HG03469 (cell line): ENCODE measurements around the gene SSH2.
"Not testable (repeated sequence)": the region's sequence is repeated elsewhere in the genome, so short reads cannot be mapped to it uniquely, and the experiment has no call there.

ENCODE experiments used
- ATAC-seq: cut with Tn5 transposase; IDR thresholded peaks from one replicate; pipeline ENCODE4 v1.9.1; 2021; ENCODE audit warnings: mild to moderate bottlenecking, moderate library complexity, moderate number of reproducible peaks; ENCODE audit not compliant: unreplicated experiment

SSH2 gene, protein sequence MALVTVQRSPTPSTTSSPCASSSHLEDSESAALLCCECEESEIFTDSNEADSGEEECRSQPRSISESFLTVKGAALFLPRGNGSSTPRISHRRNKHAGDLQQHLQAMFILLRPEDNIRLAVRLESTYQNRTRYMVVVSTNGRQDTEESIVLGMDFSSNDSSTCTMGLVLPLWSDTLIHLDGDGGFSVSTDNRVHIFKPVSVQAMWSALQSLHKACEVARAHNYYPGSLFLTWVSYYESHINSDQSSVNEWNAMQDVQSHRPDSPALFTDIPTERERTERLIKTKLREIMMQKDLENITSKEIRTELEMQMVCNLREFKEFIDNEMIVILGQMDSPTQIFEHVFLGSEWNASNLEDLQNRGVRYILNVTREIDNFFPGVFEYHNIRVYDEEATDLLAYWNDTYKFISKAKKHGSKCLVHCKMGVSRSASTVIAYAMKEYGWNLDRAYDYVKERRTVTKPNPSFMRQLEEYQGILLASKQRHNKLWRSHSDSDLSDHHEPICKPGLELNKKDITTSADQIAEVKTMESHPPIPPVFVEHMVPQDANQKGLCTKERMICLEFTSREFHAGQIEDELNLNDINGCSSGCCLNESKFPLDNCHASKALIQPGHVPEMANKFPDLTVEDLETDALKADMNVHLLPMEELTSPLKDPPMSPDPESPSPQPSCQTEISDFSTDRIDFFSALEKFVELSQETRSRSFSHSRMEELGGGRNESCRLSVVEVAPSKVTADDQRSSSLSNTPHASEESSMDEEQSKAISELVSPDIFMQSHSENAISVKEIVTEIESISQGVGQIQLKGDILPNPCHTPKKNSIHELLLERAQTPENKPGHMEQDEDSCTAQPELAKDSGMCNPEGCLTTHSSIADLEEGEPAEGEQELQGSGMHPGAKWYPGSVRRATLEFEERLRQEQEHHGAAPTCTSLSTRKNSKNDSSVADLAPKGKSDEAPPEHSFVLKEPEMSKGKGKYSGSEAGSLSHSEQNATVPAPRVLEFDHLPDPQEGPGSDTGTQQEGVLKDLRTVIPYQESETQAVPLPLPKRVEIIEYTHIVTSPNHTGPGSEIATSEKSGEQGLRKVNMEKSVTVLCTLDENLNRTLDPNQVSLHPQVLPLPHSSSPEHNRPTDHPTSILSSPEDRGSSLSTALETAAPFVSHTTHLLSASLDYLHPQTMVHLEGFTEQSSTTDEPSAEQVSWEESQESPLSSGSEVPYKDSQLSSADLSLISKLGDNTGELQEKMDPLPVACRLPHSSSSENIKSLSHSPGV (N-terminal part only)

DNA sequence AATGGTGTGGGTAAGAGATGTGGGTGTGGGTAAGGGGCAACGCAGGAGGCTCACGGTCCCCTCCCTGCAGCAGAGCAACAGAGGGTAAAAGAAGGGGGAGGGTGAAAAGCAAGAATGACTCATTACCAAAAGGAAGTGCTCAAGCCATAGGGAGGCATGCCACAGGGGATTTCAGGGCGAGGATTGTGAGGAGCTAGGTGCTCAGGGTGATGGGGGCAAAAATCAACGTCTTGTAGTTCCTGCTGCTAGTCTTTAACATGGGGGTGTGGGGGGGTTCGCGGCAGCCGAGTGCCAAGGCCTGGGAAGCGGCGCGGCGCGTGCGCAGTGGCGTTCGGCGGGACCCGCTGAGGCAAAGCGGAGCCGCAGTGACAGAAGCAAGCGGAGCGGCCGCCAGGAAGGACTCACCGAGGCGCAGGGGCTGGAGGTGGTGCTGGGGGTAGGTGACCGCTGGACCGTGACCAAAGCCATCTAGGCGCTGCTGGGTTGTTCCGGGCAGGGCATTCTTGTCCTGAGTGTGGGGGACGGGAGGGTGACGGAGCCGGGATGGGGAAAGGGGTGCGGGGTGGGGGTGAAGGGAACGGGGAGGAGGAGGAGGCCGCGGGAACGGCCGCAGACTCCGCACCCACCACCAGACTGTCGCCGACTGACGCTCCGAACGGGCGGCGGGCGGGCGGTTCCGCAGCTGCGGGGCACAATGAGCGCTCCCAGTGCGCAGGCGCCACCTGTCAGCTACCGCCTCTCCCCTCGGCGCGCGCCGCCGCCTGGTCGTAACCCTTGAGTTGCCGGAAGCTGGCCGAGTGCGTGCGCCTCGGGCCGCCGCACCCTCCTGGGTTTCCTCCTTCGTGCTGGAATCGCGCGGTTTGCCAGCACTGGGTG, at the start of gene SSH2:
Gene SSH2, minus strand, starts transcription at position 696 of the 876 bp plus-strand sequence. Its CDS starts 228 bp downstream, at position 468.
- ATAC-seq: no peak

DNA sequence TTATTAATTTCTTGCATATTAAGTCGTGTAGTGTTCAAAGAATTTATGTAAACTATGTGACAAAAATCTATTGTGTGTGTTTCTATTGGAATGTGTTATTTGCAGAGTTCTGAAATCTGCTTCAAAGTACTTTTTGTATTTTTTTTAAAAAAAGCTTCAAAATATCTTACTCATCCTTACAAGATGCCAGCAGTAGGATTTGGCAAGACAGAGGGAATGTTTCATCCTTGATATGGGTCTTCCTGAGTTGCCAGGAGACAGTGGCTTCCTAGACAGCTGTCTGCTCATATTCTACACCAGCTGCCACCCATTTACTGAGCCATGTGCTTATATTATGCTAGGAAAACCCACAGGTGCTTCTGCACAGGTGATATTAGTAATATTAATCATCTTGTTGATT, 47.8 kb upstream of the SSH2 start:
- no peak for ATAC-seq

GRCh38 chr17:29973005-29973404, 43.0 kb upstream of the SSH2 start:
- no peak for ATAC-seq

DNA sequence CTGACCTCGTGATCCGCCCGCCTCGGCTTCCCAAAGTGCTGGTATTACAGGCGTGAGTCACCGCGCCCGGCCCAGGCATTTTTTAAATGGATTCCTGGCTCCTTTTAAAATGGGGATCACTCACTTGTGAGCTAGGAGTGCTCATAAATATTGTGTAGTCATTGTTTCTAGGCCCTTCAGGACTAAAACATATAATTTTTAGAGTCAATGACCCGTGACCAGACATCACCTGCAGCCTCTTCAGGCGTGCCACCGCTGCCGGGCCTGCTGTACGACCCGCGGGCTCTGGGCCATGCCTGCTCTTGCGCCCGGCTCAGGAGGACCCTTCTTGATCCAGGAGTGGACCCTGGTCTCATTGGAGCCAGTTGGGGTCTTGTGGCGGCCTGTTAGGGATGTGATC, 42.2 kb upstream of the SSH2 start:
- no peak for ATAC-seq

DNA sequence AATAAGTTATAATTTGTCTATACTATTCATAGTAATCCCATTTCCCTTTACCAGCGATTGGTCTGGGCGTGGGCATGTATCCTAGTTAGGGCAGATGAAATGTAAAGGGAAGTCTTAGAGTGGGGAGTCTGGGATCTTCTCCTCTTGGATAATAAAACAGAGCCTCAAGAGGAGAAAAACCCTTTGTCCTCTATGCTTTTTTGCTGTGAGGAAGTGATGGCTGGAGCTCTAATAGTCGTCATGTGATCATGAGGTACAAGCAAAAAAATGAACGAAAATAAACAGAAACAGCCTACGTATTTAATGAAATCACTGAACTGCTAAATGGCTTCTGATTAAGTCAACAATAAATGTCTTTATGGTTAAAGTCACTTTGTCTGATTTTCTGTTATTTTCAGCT, 38.2 kb upstream of the SSH2 start:
- ATAC-seq: no peak

GRCh38 chr17:29962656-29963055, 32.6 kb upstream of the SSH2 start:
- ATAC-seq: no peak

GRCh38 chr17:29959658-29960337, 29.8 kb upstream of the SSH2 start:
- no peak for ATAC-seq

DNA sequence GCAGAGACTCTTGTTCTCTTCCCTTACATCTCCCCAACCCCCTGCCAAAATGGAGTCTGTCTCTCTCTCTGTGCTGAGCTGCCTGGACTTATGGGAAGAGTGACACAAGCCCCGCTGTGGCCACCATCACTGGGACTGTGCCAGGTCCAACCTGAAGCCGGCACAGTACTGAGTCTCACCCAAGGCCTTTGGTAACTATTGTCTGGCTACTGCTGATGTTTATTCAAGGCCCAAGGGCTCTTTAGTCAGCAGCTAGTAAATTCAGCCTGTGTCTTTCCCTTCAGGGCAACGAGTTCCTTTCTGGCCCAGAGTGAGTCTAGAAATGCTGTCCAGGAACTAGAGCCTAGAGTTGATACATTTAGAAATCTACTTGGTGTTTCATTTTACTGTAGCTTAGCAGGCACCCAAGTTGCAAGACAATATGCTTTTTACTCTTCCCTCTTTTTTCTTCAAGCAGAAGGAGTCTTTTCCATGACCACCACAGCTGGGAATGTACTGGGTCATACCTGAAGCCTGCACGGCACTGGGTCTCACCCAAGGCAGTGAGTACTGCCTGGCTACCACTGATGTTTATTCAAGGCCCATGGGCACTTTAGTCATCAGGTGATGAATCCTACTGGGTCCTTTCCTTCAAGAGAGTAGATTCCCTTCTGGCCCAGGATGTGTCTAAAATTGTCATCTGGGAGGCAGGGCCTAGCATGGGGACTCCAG, 29.1 kb upstream of the SSH2 start:
- ATAC-seq: no peak

DNA sequence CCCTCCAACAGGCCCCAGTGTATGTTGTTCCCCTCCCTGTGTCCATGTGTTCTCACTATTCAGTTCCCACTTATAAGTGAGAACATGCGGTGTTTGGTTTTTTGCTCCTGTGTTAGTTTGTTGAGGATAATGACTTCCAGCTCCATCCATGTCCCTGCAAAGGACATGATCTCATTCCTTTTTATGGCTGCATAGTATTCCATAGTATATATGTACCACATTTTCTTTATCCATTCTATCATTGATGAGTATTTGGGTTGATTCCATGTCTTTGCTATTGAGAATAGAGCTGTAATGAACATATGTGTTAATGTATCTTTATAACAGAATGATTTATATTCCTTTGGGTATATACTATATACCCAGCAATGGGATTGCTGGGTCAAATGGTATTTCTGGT, 27.5 kb upstream of the SSH2 start:
- not testable (repeated sequence) for ATAC-seq

DNA sequence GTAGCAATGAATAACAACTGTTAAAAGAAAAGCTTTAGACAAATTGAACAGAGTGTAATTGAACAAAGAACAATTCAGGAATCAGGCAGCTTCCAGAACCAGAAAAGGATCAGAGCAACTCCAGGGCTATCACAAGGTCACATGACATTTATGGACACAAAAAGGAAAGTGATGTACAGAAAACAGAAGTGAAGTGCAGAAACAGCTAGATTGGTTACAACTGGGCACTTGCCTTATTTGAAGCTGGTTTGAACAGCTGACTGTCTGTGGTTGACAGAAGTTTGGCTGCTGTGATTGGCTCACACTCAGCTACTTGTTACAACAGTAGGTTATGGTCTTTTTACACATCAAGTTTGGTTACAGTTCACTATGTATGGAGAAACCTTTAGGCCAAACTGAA, 26.2 kb upstream of the SSH2 start:
- no peak for ATAC-seq

DNA sequence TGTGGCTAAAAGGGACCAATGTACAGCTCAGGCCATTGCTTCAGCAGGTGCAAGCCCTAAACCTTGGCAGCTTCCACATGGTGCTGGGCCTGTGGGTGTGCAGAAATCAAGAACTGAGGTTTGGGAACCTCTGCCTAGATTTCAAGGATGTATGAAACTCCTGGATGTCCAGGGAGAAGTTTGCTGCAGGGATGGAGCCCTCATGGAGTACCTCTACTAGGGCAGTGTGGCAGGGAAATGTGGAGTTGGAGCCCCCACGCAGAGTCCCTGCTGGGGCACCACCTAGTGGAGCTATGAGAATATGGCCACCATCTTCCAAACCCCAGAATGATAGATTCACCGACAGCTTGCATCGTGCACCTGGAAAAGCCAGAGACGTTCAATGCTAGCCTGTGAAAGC, 24.4 kb upstream of the SSH2 start:
- no peak for ATAC-seq

DNA sequence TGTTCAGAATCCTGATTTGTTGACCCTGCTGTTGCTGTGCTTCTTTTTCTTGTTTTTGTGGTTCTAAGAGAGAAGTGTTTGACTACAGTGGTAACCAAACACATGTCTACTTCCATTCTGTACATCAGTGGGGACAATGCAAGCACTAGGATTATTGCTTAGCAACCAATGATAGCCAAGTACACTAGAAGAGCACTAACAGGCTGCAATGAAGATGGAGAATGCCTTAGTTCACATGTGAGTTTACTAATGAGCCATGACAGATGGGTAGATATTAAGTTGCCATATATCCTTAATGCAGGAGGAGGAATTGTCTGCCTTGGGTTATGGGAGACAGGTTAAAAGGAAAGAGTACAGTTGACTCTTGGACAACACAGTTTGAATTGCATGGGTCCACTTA, 19.7 kb upstream of the SSH2 start:
- ATAC-seq: no peak

DNA sequence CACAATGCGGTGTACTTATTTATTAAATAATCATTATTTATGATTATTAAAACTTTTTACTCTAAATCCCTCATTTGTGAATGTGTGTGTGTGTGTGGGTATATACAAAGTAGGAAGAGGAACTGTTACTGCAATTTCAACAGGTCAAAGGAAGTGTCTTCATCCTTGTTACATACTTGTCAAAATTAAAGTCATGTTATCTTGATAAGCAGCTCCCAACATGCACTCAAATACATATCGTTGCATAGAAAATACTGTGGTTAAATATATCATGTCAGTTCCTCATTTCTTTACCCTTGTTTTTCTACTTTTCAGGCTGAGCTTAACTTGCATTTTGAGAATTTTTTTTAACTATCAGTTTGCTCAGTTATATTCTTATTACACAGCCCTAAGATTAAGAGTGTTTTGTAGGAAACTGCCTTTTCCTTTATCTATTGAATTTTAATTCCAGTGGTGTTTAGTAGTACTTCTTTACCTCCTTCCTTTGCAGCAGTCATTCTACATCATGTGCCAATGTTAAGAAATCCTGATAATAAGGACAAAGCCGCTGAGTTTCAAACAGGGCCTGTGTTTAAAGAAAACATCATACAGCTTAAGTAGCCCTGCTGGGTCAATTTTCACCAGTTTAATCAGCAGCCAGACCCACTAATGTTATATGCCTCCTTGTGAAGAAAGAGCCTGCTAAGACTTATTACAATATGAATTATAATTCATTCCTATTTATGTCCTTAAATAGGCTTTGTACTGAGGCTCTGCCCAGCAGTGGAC, 18.6 kb upstream of the SSH2 start:
- ATAC-seq: no peak

GRCh38 chr17:29945281-29945680, 15.3 kb upstream of the SSH2 start:
- no peak for ATAC-seq

- ATAC-seq: no peak
Measured at GRCh38 chr17:29941334-29941733, 11.3 kb upstream of the SSH2 start, which contains the start of gene EFCAB5. Gene EFCAB5 (plus strand): TSS chr17:29941634. CDS start chr17:29941797, 163 bp downstream.

DNA sequence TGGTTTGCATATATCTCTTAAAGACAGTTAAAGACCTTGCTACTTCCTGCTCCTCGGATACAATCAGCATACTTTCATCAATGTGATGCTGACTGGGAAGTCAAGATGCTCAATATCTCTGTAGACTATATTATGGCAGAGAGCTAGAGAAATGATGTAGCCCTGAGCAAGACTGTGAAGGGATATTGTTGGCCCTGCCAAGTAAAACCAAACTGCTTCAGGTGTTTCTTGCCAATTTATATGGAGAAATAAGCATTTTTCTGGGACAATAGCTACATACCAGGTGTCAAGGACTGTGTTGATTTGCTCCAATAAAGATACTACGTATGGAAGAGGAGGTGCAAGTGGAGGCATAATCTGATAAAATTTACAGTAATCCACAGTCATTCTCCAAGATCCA, 6.7 kb upstream of the SSH2 start:
- no peak for ATAC-seq

- not testable (repeated sequence) for ATAC-seq
Measured at GRCh38 chr17:29935909-29936308, 5.9 kb upstream of the SSH2 start.

DNA sequence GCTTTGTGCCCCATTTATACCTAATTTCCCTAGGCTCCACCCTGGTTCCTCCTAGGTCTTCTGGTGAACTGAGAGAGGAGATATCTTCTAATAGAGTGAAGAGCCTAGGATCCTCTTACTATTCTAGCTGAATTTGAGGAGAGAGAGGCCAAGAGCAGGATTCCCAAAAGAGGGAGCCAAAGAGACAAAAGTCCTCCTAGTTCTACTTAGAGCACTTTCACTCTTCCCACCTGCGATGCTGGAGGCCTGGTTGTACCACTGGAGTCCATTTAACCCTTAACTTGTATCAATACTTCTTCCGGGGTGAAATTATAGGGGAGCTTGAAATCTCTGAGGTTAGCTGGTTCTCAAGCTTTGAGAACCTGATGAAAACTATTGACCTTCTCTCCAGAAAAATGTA, 3.4 kb upstream of the SSH2 start:
- no peak for ATAC-seq
